ENCODE measurements around the gene RAB25.
"Not testable (repeated sequence)": the region's sequence is repeated elsewhere in the genome, so short reads cannot be mapped to it uniquely, and the experiment has no call there.

RAB25 gene

DNA sequence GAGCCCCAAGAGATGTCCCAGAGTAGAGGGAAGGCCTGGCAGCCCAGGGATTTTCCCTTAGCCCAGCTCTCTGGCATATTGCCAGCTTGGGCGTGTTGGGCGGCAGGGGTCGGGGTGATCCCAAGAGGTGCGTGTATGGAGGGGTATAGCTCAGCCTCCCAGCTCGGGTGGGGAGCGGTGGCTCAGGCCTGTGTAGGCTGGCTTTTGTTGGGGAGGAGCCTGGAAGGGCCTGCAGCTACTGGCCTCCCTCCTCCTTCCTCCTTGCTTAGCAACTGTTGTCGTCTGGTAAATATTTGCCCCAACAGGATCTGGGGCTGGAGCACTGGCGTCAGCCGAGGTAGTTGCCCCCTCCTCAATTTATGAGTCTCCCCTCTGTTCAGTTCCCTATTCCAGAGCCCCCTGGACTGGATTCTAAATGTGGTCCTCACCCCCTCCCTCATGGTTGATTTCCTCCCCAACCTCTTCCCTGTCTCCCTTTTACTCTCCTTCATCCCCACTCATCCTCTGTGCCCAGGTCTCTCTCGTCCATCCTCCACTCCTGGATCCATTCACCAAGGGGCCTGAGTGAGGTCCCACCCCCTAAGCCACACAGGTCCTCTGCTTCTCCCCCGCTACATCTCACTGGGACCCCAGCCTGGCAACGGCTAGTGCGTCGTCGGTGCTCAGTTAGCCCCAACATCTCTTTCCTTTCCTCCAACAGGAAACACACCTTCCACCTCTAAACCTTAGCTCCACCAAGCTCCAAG, 43.3 kb downstream of the RAB25 start:
- DNase-seq: no peak

DNA sequence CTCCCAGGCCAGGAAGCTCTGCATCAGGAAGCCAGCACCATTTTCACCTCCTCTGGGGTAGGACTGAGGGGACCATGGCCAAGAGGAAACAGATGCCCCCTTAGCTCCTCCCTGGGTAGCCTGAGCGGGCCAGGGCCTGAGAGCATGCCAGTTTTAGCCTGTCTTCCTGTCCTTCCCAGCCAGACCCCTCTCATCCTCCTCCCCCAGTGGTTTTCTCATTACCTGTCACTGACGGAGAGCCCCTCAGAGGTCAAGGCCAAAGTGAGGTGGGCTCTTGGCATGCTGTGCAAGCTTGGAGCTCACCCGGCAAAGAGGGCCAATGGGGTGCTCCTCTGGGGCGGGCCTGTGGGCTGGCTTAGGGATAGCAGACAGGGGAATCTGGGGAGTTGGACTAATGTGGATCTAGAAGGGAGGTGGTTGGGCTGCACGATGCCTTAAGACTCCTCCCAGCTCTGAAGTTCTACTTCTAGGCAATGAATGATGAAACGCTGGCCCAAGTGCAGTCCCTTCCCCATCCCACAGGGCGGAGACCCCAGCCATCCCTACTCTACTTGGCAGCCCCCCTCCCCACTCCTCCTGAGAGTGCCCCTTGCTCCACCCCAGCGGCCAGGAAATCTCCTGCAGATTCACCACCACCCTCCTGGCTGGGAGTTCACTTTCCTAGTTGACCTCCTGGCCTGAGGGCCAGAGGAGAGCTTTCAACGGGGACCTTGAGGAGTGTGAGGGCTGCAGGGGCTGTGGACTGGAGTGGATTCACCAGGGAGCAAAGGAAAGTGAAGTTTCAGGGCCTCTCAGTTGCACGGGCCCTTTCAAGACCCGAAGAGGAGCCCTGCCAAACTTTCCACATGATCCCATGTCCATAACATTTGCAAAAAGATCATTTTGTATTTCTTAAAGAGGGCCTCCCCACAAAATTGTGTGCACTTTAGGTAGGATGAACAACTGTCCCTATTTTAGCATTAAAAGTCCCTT, 44.2 kb downstream of the RAB25 start:
- DNase-seq: no peak

DNA sequence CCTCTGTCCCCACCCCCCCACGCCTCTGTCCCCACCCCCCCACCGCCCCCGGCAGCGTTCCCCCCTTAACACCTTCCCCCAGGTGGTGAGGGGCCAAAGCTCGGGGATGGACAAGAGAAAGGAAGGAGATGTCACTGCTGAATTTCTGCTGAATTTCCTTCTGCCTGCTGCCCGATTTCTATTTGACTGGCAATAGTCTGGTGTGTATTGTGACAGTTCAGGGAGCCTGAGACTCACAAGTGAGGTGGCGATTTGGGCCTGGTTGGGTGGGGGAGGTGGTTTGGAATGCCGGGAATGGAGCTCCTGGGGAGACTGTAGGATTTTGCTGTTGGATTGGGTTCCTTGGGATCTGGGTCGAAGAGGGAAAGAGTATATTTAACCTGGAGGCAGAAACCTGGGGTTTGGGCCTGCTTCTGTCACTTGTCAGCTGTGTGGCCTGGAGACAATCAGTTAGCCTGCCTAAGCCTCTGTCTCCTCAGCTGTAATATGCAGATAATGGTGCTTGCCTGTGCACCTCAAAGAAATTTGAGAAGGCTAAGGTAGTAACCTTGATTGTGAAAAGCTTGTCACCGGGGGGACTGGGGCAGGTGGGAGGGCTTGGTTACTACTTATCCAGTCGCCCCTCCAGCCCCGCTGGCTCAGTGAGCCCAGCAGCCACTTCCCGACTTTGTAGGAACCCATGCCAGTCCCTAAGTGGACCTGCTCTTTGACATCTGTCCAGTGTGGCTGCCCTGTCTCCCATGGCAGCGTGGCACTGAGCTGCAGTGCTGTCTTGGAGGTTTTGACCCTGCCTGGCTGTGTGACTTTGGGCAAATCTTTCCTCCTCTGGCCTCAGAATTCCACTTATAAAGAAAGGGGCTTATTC, 45.9 kb downstream of the RAB25 start:
- DNase-seq: no peak

DNA sequence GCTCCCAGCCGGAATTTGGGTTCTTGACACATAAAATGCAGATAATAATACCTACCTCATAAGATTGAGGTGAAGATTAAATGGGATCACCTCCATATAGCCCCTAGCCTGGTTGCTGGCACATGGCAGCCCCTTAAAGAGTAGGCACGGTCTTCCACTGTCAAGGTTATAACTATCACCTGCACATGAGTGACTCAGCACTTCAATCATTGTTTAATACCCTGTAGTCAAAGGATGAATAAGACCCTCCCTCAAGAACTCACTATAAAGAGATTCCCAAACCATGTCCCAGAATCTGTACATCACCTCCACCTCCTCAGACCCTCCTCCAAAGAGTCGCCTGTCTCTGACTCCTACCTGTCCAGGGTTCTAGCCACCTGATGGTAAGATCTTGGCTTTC, 47.1 kb downstream of the RAB25 start:
- DNase-seq: no peak

DNA sequence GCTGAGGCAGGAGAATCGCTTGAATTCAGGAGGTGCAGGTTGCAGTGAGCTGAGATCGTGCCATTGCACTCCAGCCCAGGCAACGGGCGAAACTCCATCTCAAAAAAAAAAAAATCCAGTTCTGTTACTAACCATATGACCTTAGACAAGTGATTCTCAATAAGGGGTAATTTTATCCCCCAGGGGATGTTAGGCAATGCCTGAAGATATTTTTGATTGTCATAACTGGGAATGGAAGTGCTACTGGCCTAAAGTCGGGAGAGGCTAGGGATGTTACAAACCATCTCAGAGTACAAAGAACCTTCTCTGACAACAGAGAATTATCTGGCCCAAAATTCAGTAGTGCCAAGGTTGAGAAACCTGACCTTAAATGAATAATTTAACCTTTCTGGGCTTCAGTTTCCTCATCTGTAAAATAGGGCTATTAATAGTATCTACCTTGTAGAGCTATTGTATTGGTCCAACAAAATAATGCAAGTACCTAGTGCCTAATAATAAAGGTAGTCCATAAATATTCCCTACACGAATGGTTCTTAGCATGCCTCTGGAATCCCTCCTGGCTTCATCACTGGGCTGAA, 47.8 kb downstream of the RAB25 start:
- DNase-seq: no peak

DNA sequence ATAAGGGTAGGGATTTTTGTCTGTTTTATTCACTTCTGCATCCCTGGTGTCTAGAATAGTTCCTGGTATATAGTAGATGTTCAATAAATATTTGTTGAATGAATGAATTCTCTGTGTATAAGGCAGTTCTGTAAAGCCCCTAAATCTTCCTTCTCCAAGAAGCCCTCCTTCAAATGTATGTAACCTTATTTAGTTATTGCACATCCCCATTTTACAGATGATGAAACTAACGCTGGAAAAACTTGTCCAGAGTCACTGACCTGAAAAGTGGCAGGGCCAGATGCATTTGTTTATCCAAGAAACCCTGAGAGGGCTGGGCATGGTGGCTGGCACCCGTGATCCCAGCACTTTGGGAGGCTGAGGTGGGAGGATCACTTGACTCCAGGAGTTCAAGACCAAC, 49.3 kb downstream of the RAB25 start:
- no peak for DNase-seq

DNA sequence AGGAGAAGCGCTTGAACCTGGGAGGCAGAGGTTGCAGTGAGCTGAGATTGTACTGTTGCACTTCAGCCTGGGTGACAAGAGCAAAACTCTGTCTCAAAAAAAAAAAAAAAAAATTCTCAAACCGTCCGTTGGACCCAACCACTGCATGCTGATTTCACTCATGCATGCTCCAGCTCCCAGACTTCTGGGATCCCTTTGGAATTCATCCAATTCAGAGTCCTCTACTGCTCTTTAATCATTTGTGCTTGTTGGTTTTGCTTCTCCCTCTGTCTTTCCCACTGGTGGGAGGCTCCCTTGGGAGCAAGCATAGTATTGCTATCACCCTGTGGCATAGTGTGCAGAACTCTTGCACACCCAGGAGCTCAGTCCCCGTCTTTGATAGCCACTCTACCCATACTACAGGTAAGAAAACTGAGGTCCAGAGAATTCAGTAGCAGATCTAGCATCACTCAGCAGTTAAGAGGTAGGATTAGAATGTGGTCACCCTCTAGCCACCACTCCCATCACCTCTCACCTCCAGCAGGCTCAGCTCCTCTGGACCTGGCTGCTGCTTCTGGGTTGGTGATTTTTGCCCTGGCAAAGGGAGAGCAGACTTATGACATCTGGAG, 50.5 kb downstream of the RAB25 start:
- DNase-seq: no peak

DNA sequence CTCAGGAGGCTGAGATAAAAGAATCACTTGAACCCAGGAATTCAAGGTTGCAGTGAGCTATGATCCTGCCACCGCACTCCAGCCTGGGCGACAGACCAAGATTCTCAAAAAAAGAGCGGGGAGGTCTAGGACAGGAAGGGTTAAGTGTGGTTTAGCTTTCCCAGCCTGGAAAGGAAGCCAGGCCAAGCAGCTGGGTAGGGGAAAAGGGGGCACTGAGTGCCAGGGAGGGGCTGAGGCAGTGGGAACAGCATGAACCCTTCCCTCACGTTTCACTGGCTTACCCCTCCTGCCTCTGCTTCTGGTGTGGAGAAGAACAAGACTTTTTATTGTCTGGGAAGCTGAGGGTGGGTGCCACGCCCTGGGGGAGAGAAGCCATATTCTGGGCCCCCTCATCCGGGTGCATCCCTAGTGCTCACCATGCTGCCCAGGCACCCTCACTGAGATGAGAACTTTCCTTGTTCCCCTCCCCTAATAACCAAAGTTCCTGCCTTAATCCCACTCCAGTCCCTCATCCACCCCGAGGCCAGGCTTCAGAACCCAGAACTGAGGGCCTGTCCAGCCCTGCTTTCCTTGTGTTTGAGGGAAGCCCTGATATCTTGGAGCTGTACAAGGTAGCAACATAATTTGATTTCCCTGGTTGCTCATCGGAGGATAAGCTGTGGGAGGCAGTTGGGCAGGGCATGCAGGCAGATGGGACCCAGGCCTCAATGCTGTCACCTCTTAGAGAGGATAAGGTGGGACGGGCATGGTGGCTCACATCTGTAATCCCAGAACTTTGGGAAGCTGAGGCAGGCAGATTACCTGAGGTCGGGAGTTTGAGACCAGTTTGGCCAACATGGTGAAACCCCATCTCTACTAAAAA, 51.5 kb downstream of the RAB25 start:
- DNase-seq: peak; percentile 32

DNA sequence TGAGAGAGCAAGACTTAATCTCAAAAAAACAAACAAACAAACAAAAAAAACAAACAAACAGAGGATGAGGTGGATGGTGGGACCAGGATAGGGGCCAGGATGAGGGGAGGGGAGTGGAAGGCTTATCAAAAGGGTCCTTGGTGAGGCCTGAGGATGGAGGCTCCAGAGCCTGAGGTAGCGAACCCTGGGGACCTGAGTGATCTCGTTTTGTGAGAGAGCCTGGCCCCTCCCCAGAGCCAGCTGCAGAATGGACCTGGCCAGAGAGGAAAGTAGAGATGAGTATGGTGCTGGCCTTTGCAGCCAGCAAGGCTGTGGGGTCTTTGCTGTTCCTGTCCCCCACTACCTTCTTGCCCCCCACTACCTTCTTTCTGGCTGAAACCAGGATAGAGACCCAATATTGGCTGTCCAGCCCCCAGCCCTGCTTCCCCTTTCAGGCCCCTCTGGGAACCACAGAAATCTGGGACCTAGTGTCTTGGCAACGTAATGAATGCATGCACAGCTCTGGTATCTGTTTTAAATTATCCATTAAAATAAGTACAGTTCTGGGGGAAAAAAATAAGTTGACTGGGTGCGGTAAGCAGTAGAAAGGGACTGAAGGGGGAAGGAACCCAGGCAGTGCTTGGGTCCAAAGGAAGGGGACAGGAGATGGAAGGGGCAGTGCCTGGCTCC, 52.5 kb downstream of the RAB25 start:
- DNase-seq: no peak

DNA sequence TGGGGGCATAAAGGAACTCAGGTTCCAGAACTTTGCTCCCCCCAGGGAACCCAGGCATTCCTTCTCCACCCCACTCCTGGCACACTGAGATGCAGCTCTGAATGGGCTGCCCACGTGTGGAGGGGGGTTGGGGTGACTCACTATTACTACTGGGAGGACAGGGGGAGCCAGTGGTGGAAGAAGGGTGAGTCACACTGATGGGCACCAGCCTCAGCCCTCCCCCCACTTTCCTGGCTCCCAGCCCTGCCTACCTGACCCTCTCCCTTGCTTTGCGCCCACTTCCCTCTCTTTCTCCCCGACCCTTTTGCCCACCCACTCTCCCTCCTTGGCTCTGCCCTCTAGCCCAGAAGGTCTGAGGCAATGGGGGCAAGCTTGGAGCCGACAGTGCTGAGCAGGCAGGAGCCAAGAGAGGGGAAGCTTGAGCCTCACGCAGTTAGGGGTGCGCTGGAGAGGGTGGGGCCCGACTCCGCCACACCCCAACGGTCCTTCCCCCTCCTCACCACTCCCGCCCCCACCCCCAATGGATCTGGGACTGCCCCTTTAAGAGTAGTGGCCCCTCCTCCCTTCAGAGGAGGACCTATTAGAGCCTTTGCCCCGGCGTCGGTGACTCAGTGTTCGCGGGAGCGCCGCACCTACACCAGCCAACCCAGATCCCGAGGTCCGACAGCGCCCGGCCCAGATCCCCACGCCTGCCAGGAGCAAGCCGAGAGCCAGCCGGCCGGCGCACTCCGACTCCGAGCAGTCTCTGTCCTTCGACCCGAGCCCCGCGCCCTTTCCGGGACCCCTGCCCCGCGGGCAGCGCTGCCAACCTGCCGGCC, 53.4 kb downstream of the RAB25 start, which contains the start of gene LMNA:
Gene LMNA (plus strand): TSS at position 611 of the 818 bp plus-strand sequence. CDS start 208 bp downstream, outside the sequence.
- DNase-seq: peak; percentile 80

DNA sequence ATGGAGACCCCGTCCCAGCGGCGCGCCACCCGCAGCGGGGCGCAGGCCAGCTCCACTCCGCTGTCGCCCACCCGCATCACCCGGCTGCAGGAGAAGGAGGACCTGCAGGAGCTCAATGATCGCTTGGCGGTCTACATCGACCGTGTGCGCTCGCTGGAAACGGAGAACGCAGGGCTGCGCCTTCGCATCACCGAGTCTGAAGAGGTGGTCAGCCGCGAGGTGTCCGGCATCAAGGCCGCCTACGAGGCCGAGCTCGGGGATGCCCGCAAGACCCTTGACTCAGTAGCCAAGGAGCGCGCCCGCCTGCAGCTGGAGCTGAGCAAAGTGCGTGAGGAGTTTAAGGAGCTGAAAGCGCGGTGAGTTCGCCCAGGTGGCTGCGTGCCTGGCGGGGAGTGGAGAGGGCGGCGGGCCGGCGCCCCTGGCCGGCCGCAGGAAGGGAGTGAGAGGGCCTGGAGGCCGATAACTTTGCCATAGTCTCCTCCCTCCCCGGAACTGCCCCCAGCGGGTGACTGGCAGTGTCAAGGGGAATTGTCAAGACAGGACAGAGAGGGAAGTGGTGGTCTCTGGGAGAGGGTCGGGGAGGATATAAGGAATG, 54.1 kb downstream of the RAB25 start:
- DNase-seq: no peak

DNA sequence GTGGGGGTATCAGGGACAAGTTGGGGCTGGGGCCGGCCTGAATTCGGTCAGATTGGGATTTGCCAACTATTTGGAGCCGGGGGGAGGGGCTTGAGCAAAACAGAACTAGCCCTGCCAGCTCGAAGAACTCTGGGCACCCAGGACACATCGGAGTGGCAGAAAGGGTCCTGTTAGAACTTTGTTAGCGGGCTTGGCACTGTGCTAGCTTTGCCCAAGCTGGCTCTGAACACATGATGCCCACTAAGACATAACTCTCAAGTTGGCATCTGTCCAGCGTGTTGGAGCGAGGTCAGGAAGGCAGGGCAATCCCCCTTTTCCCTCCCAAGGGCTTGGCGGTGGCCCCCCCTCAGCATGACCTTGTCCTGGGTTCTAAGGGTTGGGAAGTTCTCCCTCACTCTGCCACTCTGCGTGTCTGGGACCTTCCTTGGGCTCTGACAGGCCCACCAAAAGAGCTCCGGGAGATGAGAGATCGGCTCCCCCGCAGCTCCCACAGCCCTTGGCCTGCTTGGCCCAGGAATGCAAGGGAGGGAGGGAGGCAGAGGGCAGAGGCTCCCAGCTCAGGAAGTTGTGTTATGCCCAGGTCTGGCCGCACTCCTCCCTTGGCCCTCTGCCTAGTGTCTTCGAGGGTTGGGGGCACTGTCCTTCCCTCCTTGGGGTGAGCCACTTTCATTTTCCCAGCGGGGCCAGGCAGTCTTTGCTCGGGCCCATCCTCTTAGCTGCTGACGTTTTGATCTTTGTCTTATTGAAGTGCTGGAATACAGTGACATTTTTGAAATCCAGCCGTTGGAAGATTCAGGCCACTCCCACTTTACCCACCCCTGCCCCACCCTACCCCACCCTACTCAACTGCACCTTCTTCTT, 54.8 kb downstream of the RAB25 start:
- DNase-seq: peak; percentile 61

DNA sequence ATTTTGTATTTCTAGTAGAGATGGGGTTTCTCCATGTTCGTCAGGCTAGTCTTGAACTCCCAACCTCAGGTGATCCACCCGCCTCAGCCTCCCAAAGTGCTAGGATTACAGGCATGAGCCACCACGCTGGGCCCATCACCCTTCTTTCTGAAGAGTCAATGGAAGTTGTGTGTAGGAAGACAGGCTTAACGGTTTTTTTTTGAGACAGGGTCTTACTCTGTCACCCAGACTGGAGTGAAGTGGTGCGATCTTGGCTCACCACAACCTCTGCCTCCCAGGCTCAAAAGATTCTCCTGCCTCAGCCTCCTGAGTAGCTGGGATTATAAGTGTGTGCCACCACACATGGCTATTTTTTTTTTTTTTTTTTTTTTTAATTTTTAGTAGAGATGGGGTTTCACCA, 55.8 kb downstream of the RAB25 start:
- DNase-seq: not testable (repeated sequence)

DNA sequence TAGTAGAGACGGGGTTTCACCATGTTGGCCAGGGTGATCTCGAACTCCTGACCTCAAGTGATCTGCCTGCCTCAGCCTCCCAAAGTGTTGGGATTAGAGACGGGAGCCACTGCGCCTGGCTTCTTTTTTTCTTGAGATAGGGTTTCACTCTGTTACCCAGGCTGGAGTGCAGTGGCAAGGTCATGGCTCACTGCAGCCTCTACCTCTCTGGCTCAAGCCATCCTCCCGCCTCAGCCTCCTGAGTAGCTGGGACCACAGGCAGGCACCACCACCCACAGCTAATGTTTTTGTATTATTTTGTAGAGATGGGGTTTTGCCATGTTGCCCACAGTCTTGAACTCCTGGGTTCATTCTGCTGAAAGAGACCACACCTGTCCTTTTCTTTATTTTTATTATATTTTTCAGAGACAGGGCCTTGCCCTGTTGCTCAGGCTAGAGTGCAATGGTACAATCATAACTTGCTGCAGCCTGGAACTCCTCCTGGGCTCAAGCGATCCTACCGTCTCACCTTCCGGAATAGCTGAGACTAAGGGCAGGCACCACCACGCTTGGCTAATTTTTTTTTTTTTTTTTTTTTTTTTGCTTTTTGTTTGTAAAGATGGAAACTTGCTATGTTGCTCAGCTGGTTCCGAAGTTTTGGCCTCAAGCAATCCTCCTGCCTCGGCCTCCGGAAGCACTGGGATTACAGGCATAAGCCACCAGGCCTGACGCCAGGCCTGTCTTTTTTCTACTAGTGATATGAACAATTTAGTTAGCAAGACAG, 56.6 kb downstream of the RAB25 start:
- DNase-seq: no peak

DNA sequence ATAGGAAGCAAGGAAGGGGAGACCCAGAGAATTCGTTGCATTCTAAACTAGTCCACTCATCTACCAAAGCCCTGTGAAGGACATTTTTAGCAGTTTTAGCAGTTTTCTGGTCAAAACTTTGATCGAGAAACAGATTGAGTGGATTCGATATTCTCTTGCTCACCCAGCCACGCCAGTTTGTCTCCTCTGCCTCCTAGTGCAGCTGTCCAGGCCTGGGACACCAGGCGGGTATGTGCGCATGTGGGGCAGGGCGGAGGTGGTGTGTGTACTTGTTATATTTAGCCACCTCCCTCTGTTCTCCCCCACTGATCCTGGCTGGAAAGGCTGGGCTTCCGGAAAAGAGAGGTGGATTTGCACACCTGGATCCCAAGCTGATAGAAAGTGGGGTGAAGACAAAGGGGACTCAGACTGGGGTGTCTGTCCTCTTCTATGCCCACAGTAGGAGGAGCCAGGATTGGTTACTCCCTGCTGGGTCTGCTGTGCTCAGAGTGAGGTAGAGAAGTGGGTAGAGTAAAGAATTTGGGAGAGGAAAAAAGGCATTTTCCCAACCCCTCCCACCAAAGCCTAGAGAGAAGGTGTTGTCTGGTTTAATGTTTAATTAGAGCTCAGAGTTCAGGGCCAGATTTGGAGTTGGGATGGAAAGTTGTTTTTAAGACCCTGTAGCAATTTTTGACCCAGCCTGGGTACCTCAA, 57.4 kb downstream of the RAB25 start:
- DNase-seq: no peak

DNA sequence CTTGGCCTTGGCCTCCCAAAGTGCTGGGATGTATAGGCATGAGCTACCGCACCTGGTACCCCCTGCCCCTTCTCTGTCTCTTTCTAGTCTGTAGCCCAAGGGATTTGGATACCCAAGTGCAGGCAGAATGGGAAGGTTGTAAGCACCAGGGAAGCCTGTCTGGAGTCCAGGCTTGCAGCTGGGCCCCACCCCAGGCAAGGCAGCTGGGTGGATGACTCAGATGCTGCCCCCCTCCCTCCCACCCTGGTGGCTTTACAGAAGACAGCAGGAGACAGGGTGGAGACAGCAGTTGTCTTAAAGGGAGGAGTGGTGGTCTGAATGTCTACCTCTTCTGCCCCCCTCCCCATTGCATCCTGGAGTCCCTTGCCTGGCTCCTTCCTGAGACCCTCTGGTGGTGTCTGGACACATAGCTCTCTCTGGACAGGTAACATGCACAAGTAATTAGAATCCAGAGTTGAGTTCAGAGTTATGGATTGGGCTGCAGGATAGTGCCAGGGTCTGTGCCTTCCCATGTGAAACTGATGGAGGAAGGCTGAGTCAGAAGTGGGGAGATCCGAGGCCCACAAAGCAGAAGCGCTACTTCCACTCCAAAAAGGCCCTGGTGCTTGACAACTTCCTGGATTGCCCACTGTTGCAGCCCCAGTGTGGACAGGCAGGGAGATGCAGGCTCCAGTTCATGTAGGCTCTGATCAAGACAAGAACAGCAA, 58.7 kb downstream of the RAB25 start:
- no peak for DNase-seq
